ENCODE data around the gene PKD2.

PKD2 gene

DNA sequence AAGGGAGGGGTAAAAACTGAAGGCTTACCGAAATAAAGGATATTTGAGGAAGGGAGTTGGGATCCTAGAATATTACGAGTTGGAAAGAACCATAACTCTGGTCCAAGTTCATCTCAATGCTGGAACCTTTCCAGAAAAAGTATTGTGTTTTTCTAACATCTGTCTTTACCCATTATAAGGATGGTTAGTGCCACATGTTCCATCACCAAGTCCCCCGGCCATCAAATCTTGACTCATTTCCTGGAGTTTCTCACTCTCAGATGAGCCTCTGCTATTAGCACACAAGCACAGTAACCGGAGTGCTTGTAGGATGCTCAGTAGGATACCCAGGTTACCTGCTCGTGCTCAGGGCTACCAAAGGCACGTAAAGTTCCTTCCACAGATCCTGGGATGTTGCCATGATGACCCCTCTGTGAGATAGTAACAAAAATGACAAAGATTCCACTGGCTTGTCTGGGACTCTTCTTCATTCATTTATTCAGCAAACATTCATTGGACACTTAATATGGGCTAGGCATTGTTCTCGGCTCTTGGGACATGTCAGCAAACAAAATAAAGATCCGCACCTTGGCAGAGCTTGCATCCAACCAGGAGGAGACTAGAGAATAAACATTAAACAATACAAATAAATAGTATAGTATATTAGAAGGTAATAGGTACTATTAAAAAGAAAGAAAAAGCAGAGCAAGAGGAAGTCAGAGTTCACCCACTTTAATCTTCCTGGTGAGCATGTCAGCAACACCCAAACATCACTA lies 36.3 kb downstream of the PKD2 start:
- TF ChIP-seq SIN3A (IDR thresholded peaks at IDR 0.05; ENCODE audit: borderline replicate concordance, insufficient read depth, low read length), result no peak
- no peak for TF ChIP-seq REST (IDR thresholded peaks at IDR 0.05; ENCODE audit: insufficient read depth in 1 of 2, low read depth in 2 of 2, low read length in 2 of 2)
- no peak for TF ChIP-seq TAF1 (IDR thresholded peaks at IDR 0.05; ENCODE audit: borderline replicate concordance, insufficient read depth, low read length)
- no peak for TF ChIP-seq POLR2AphosphoS5 (IDR thresholded peaks at IDR 0.05; ENCODE audit: low read depth, low read length)
- no peak for TF ChIP-seq FOXP2 (optimal IDR thresholded peaks at IDR 0.05; ENCODE audit: borderline replicate concordance, extremely low read depth, extremely low read length, insufficient read depth)

DNA sequence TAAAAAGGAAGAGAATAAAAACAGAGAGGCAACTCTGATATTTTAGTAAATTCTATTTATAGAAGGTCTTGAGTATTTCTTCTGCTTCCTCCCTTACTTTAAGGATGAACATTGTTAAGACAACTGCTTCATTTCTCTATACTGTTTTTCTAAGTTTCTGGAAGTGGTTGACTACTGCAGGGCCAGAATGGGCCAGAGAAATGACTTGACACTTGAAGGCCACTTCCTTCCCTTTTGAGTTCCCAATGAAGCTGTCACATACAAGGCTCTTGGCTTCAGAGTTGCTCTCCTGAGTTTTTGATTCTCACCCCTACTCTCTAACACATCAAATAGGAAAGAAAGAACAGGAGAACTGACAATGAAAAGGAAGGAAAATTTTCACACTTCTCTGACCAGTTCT lies 37.6 kb downstream of the PKD2 start:
- no peak for TF ChIP-seq TAF1 (IDR thresholded peaks at IDR 0.05; ENCODE audit: borderline replicate concordance, insufficient read depth, low read length)
- TF ChIP-seq SIN3A (IDR thresholded peaks at IDR 0.05; ENCODE audit: borderline replicate concordance, insufficient read depth, low read length), result no peak
- no peak for TF ChIP-seq REST (IDR thresholded peaks at IDR 0.05; ENCODE audit: insufficient read depth in 1 of 2, low read depth in 2 of 2, low read length in 2 of 2)
- no peak for TF ChIP-seq POLR2AphosphoS5 (IDR thresholded peaks at IDR 0.05; ENCODE audit: low read depth, low read length)
- no peak for TF ChIP-seq FOXP2 (optimal IDR thresholded peaks at IDR 0.05; ENCODE audit: borderline replicate concordance, extremely low read depth, extremely low read length, insufficient read depth)

- no peak for TF ChIP-seq FOXP2 (optimal IDR thresholded peaks at IDR 0.05; ENCODE audit: borderline replicate concordance, extremely low read depth, extremely low read length, insufficient read depth)
- TF ChIP-seq POLR2AphosphoS5 (IDR thresholded peaks at IDR 0.05; ENCODE audit: low read depth, low read length), result no peak
- TF ChIP-seq REST (IDR thresholded peaks at IDR 0.05; ENCODE audit: insufficient read depth in 1 of 2, low read depth in 2 of 2, low read length in 2 of 2), result no peak
- no peak for TF ChIP-seq SIN3A (IDR thresholded peaks at IDR 0.05; ENCODE audit: borderline replicate concordance, insufficient read depth, low read length)
- TF ChIP-seq TAF1 (IDR thresholded peaks at IDR 0.05; ENCODE audit: borderline replicate concordance, insufficient read depth, low read length), result no peak
Observed at GRCh38 chr4:88054229-88054628, 46.8 kb downstream of the PKD2 start.

DNA sequence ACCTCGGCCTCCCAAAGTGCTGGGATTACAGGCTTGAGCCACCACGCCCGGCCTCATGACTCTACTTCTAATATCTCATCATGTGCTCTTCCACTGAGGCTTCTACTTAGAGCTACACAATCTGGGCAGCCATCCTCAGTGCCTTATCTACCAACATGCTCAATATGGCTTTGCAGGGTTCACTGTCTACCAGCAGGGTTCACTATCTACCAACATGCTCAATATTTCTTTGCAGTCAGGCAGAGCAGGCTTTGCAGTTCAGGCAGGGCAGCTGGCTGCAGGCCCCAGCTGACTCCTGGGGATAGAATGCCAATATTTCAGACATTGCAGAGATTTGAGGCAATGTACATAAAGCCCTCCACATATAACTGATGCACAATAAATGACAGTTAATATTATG lies 47.5 kb downstream of the PKD2 start:
- no peak for TF ChIP-seq POLR2AphosphoS5 (IDR thresholded peaks at IDR 0.05; ENCODE audit: low read depth, low read length)
- no peak for TF ChIP-seq SIN3A (IDR thresholded peaks at IDR 0.05; ENCODE audit: borderline replicate concordance, insufficient read depth, low read length)
- no peak for TF ChIP-seq TAF1 (IDR thresholded peaks at IDR 0.05; ENCODE audit: borderline replicate concordance, insufficient read depth, low read length)
- no peak for TF ChIP-seq FOXP2 (optimal IDR thresholded peaks at IDR 0.05; ENCODE audit: borderline replicate concordance, extremely low read depth, extremely low read length, insufficient read depth)

DNA sequence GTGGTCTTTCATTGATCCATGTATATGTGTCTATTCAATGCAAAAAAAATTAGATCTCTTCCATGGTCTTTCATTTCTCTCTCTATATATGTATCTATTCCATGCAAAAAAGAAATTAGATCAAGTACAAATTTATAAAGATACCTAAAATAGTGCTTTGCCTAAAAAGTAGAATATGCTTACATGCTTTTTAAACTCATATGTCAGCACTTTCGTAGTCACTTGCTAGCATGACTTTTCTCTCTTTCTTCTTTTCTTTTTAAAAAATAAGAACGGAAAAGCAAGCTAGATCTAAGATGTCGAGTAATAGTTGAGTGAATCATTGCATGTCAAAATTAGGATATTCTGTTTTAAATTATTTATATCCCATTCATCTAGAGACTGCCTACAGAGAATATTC lies 50.9 kb downstream of the PKD2 start:
- no peak for TF ChIP-seq FOXP2 (optimal IDR thresholded peaks at IDR 0.05; ENCODE audit: borderline replicate concordance, extremely low read depth, extremely low read length, insufficient read depth)

- TF ChIP-seq REST (IDR thresholded peaks at IDR 0.05; ENCODE audit: insufficient read depth in 1 of 2, low read depth in 2 of 2, low read length in 2 of 2) (no peak), FOXP2 (optimal IDR thresholded peaks at IDR 0.05; ENCODE audit: borderline replicate concordance, extremely low read depth, extremely low read length, insufficient read depth) (no peak), SIN3A (IDR thresholded peaks at IDR 0.05; ENCODE audit: borderline replicate concordance, insufficient read depth, low read length) (no peak), POLR2AphosphoS5 (IDR thresholded peaks at IDR 0.05; ENCODE audit: low read depth, low read length) (no peak)
Observed at GRCh38 chr4:88059766-88060165, 52.3 kb downstream of the PKD2 start.
